ENCODE measurements around the gene LRP5.
"Not testable (repeated sequence)": the region's sequence is repeated elsewhere in the genome, so short reads cannot be mapped to it uniquely, and the experiment has no call there.

Gene LRP5

DNA sequence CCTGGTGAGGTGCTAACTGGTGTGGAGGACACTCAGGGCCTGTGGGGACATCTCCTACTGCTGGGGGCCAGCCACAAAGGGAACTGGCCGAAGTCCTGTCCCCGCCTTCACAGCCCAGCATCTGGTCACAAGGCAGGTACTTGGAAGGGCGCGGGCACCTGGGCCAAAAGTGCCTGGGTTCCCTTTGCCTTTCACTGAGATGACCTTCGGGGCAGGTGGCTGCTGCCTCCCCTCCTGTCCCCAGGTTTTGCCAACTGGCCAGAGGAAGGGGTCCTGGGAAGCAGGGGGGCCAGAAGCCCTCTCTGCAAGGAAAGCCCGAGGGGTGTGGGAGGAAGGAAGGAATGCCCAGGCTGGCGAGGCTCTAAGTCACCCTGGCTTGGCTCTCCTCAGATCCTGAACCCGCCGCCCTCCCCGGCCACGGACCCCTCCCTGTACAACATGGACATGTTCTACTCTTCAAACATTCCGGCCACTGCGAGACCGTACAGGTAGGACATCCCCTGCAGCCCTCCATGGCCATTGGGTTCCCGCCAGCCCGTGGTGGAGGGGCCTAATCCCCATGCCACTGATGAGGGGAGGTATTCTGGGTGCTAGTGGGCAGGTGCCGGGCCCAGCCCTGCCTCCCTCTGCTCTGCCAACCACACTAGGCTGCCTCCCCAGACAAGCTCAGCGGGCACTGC, 133.8 kb downstream of the LRP5 start:
- TF ChIP-seq, protein P1, sequence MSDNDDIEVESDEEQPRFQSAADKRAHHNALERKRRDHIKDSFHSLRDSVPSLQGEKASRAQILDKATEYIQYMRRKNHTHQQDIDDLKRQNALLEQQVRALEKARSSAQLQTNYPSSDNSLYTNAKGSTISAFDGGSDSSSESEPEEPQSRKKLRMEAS (IDR thresholded peaks at IDR 0.05; ENCODE audit: low read depth, low read length), result no peak
- TF ChIP-seq MYC (IDR thresholded peaks at IDR 0.05; ENCODE audit: low read depth, low read length), result no peak
- TF ChIP-seq, protein P2, sequence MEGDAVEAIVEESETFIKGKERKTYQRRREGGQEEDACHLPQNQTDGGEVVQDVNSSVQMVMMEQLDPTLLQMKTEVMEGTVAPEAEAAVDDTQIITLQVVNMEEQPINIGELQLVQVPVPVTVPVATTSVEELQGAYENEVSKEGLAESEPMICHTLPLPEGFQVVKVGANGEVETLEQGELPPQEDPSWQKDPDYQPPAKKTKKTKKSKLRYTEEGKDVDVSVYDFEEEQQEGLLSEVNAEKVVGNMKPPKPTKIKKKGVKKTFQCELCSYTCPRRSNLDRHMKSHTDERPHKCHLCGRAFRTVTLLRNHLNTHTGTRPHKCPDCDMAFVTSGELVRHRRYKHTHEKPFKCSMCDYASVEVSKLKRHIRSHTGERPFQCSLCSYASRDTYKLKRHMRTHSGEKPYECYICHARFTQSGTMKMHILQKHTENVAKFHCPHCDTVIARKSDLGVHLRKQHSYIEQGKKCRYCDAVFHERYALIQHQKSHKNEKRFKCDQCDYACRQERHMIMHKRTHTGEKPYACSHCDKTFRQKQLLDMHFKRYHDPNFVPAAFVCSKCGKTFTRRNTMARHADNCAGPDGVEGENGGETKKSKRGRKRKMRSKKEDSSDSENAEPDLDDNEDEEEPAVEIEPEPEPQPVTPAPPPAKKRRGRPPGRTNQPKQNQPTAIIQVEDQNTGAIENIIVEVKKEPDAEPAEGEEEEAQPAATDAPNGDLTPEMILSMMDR (IDR thresholded peaks at IDR 0.05; ENCODE audit: low read depth, low read length), result no peak
- no peak for TF ChIP-seq POLR2A (IDR thresholded peaks at IDR 0.05; ENCODE audit: extremely low read depth, insufficient read length)
- H3K4me3 ChIP-seq (ENCODE audit: low read depth, low read length), result no peak overlapping the region
- no peak for DNase-seq (ENCODE audit: low read depth)

DNA sequence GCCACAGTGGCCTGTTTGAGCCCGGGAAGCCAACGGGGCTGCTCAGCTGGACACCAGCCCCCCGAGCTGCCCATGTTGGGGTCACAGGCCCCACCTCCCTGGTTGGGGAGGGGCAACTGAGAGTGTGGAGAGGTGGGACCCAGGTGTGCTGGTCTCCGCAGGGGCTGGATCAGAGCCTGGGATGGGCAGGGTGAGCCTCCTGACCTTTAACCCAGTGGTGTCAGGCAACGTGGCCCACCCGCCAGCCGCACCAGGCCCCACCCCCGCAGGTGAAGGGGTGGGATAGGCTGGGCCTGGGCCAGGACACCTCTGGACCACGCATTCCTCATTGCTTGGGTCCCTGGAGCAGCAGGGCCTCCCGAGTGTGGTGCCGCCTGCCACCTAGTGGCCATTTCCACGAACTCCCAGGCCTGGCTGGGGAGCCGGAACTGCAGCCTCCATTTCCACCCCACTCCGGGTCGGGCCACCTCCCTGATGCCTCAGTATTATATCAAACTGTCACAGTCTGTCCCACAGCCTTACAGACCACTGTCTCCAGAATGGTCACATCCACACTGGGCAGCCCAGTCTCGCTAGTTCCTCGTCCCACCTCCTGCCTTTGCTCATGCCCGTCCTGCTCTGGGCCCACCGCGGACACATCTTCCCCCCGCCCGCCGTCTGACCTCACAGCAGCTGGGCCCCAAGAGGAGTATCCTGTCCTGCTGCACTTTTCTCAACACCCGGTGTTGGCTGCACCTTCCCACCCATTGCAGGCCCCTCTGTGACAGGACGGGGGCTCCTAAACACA, 134.8 kb downstream of the LRP5 start:
- TF ChIP-seq, protein P2 (IDR thresholded peaks at IDR 0.05; ENCODE audit: low read depth, low read length), result peak; percentile 80
- TF ChIP-seq POLR2A (IDR thresholded peaks at IDR 0.05; ENCODE audit: extremely low read depth, insufficient read length), result no peak
- DNase-seq (ENCODE audit: low read depth), result peak; percentile 80
- H3K4me3 ChIP-seq (ENCODE audit: low read depth, low read length), result no peak overlapping the region

DNA sequence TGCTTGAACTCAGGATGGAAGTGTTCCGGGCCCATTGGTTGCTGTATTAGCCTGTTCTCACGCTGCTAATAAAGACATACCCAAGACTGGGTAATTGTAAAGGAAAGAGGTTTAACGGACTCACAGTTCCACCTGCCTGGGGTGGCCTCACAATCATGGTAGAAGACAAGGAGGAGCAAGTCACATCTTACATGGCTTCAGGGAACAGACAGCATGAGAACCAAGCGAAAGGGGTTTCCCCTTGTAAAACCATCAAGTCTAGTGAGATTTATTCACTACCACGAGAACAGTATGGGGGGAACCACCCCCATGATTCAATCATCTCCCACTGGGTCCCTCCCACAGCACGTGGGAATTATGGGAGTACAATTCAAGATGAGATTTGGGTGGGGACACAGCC, 135.5 kb downstream of the LRP5 start:
- DNase-seq (ENCODE audit: low read depth); H3K4me3 ChIP-seq (ENCODE audit: low read depth, low read length): not testable (repeated sequence)

DNA sequence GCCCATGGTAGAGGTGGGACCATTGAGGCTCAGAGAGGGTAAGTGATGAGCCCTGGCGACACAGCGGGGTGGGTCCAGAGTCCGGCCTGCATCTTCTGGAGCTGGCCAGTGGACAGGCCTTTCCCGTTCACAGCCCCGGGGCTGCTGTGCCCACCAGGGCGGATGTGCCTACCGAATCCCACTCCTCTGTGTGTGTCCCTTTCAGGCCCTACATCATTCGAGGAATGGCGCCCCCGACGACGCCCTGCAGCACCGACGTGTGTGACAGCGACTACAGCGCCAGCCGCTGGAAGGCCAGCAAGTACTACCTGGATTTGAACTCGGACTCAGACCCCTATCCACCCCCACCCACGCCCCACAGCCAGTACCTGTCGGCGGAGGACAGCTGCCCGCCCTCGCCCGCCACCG, 136.2 kb downstream of the LRP5 start:
- TF ChIP-seq, protein P1 (IDR thresholded peaks at IDR 0.05; ENCODE audit: low read depth, low read length), result no peak
- TF ChIP-seq POLR2A (IDR thresholded peaks at IDR 0.05; ENCODE audit: extremely low read depth, insufficient read length) (no peak), MYC (IDR thresholded peaks at IDR 0.05; ENCODE audit: low read depth, low read length) (no peak)
- TF ChIP-seq, protein P2 (IDR thresholded peaks at IDR 0.05; ENCODE audit: low read depth, low read length), result no peak
- DNase-seq (ENCODE audit: low read depth), result no peak
- no peak overlapping the region for H3K4me3 ChIP-seq (ENCODE audit: low read depth, low read length)

DNA sequence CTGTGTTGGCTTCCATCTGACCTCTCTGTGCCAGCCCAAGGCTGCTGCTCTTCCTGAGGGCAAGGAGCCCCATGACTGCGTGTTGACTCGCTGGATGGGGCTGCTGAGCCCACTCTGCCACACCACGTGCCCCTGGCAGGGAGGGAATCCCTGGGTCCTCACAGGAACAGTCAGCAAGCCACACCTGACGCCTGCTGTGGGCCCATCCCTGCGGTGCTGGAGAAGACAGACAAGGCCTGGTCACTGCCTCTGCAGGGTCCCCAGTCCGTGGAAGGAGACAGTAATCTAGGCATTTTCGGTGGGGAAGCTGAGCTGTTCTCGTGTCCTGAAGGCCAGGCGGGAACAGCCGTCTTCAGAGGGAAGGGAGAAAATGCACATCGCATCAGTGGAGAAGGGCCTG, 137.6 kb downstream of the LRP5 start:
- DNase-seq (ENCODE audit: low read depth), result no peak
- TF ChIP-seq, protein P2 (IDR thresholded peaks at IDR 0.05; ENCODE audit: low read depth, low read length), result no peak
- TF ChIP-seq POLR2A (IDR thresholded peaks at IDR 0.05; ENCODE audit: extremely low read depth, insufficient read length), result no peak
- no peak for TF ChIP-seq MYC (IDR thresholded peaks at IDR 0.05; ENCODE audit: low read depth, low read length)
- TF ChIP-seq, protein P1 (IDR thresholded peaks at IDR 0.05; ENCODE audit: low read depth, low read length), result no peak

DNA sequence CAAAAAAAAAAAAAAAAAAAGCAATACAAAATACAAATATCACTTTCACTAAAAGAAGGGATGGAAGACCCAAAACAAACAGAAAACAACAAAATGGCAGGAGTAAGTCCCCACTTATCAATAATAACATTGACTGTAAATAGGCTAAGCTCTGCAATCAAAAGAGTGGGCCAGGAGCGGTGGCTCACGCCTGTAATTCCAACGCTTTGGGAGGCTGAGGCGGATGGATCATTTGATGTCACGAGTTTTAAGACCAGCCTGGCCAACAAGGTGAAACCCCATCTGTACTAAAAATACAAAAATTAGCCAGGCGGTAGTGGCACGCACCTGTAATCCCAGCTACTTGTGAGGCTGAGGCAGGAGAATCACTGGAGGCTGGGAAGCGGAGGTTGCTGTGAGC, 138.3 kb downstream of the LRP5 start:
- no peak for DNase-seq (ENCODE audit: low read depth)
- H3K4me3 ChIP-seq (ENCODE audit: low read depth, low read length), result no peak overlapping the region
- TF ChIP-seq, protein P2 (IDR thresholded peaks at IDR 0.05; ENCODE audit: low read depth, low read length), result no peak
- TF ChIP-seq POLR2A (IDR thresholded peaks at IDR 0.05; ENCODE audit: extremely low read depth, insufficient read length) (no peak), MYC (IDR thresholded peaks at IDR 0.05; ENCODE audit: low read depth, low read length) (no peak)
- TF ChIP-seq, protein P1 (IDR thresholded peaks at IDR 0.05; ENCODE audit: low read depth, low read length), result no peak

More for the DNA sequence above, 137.6 kb downstream of the LRP5 start:
- H3K4me3 ChIP-seq (ENCODE audit: low read depth, low read length), result no peak overlapping the region
